Measurements from ENCODE around the gene CRYGB. TPM values are rescaled to one million over a fixed set of nuclear protein-coding genes. Genes with fewer than 3 reads are reported as not detected.

Gene CRYGB
- total RNA-seq, 1 experiment from 2014 or later: not detected

- no peaks in the 10 kb centered on the region for H3K27me3 ChIP-seq (ENCODE audit: control insufficient read depth, insufficient read depth, low read length)
- TF ChIP-seq POLR2AphosphoS5 (IDR thresholded peaks at IDR 0.05; ENCODE audit: low read depth, low read length): no peak
- no peak for TF ChIP-seq CTCF (IDR thresholded peaks at IDR 0.05)
- no peak for TF ChIP-seq REST (IDR thresholded peaks at IDR 0.05; ENCODE audit: insufficient read depth in 1 of 2, low read depth in 2 of 2, low read length in 1 of 2)
- TF ChIP-seq TCF7L2 (IDR thresholded peaks at IDR 0.05; ENCODE audit: low read depth, low read length): no peak
- TF ChIP-seq SIN3A (IDR thresholded peaks at IDR 0.05; ENCODE audit: borderline replicate concordance, insufficient read depth, low read depth, low read length): no peak
- POLR2A ChIA-PET: no interaction called here
- no peaks in the 10 kb centered on the region for H3K9me3 ChIP-seq (ENCODE audit: control insufficient read depth, insufficient read depth, low read depth, low read length)
- intact Hi-C loops (cut with micrococcal nuclease; ENCODE audit: unreplicated experiment) (no loop called here), in situ Hi-C loops (cut with HindIII; ENCODE audit: low pct_unique_long_range_greater_than_20kb, low sequenced_read_pairs) (no loop called here)
- CTCF ChIA-PET: interaction anchor here (1.4 kb wide), 1 partner anchor 10 kb away, joined by 3 read pairs; no protein-coding TSS in a partner anchor
- H3K4me3 ChIP-seq (ENCODE audit: low read depth in 2 of 2, low read length in 2 of 2): no peak overlapping the region
- no peaks in the 10 kb centered on the region for H3K36me3 ChIP-seq (ENCODE audit: control insufficient read depth, insufficient read depth, low read length)
- no peaks in the 10 kb centered on the region; the same call in 1 of the 2 replicates for H3K4me1 ChIP-seq (ENCODE audit: control insufficient read depth, insufficient read depth, low read length)
- BruUV-seq (replicated peaks): no TSS peak
- DNase-seq (ENCODE audit: low read depth, low spot score) (no peak), ATAC-seq (no peak)
- H3K27ac ChIP-seq (ENCODE audit: low read length): no peak overlapping the region
Measured at GRCh38 chr2:208164951-208165755, 19.2 kb upstream of the CRYGB start.

- Histone ChIP-seq H3K9me3 (ENCODE audit: control insufficient read depth, insufficient read depth, low read depth, low read length) (no peaks in the 10 kb centered on the region), H3K27me3 (ENCODE audit: control insufficient read depth, insufficient read depth, low read length) (no peaks in the 10 kb centered on the region), H3K36me3 (ENCODE audit: control insufficient read depth, insufficient read depth, low read length) (no peaks in the 10 kb centered on the region), H3K4me3 (ENCODE audit: low read depth in 2 of 2, low read length in 2 of 2) (no peak within 1 kb of the TSS), H3K4me1 (ENCODE audit: control insufficient read depth, insufficient read depth, low read length) (no peaks in the 10 kb centered on the region; the same call in 1 of the 2 replicates), H3K27ac (ENCODE audit: low read length) (no peak within 1 kb of the TSS)
- ChIA-PET CTCF (no interaction called here), POLR2A (no interaction called here)
- ATAC-seq (no peak), DNase-seq (ENCODE audit: low read depth, low spot score) (no peak)
- no TSS peak for BruUV-seq (replicated peaks)
- in situ Hi-C loops (cut with HindIII; ENCODE audit: low pct_unique_long_range_greater_than_20kb, low sequenced_read_pairs): no loop called here
- intact Hi-C loops (cut with micrococcal nuclease; ENCODE audit: unreplicated experiment): no loop called here
- no peak for TF ChIP-seq TCF7L2 (IDR thresholded peaks at IDR 0.05; ENCODE audit: low read depth, low read length)
- no peak for TF ChIP-seq POLR2AphosphoS5 (IDR thresholded peaks at IDR 0.05; ENCODE audit: low read depth, low read length)
- TF ChIP-seq CTCF (IDR thresholded peaks at IDR 0.05): no peak
- no peak for TF ChIP-seq SIN3A (IDR thresholded peaks at IDR 0.05; ENCODE audit: borderline replicate concordance, insufficient read depth, low read depth, low read length)
- TF ChIP-seq REST (IDR thresholded peaks at IDR 0.05; ENCODE audit: insufficient read depth in 1 of 2, low read depth in 2 of 2, low read length in 1 of 2): no peak
Measured at GRCh38 chr2:208163489-208163888, 17.5 kb upstream of the CRYGB start, which contains the start of gene CRYGA. Gene CRYGA (minus strand): TSS chr2:208163589. CDS start chr2:208163556, 33 bp downstream.

Measured in Panc1 (cell line).